GM13977 (cell line): ENCODE results near the gene HPN.

Experiments used
- DNase-seq: peaks from one replicate; pipeline ENCODE4 v3.0.0; 2012; ENCODE audit warnings: low spot score
- CTCF ChIP-seq: IDR thresholded peaks from 2 replicates; pipeline ENCODE4 v1.5.1; 2012; ENCODE audit warnings: mild to moderate bottlenecking, control low read depth; ENCODE audit not compliant: insufficient read depth; ENCODE audit errors: extremely low read depth, missing control alignments
- in situ Hi-C: fragments of 300-500 bp; cut with MboI; formaldehyde crosslinking; loops from one replicate; pipeline ENCODE4 v1.12.0; 2022; ENCODE audit warnings: low sequenced_read_pairs, low pct_unique_long_range_greater_than_20kb, mixed read lengths, inconsistent platforms; ENCODE audit not compliant: unreplicated experiment

HPN gene

GRCh38 chr19:35084509-35084762, 42.9 kb downstream of the HPN start:
- no peak for TF ChIP-seq CTCF

GRCh38 chr19:35085947-35086346, 44.4 kb downstream of the HPN start:
- DNase-seq = peak; percentile 68
- no peak for TF ChIP-seq CTCF
- in situ Hi-C loops = no loop called here

More at GRCh38 chr19:35084509-35084762, 42.9 kb downstream of the HPN start:
- in situ Hi-C loops = no loop called here
- no peak for DNase-seq

GRCh38 chr19:35086455-35086854, 44.9 kb downstream of the HPN start:
- in situ Hi-C loops = no loop called here
- no peak for TF ChIP-seq CTCF
- DNase-seq = no peak

- in situ Hi-C loops = no loop called here
- no peak for DNase-seq
- no peak for TF ChIP-seq CTCF
Observed at GRCh38 chr19:35087393-35087792, 45.9 kb downstream of the HPN start.

GRCh38 chr19:35088131-35088913, 46.8 kb downstream of the HPN start:
- no peak for DNase-seq
- in situ Hi-C loops = no loop called here
- TF ChIP-seq CTCF = no peak

- TF ChIP-seq CTCF = no peak
- no peak for DNase-seq
- in situ Hi-C loops = no loop called here
Observed at GRCh38 chr19:35089554-35089953, 48.0 kb downstream of the HPN start.

- TF ChIP-seq CTCF = no peak
- DNase-seq = no peak
- in situ Hi-C loops = no loop called here
Observed at GRCh38 chr19:35090160-35090505, 48.6 kb downstream of the HPN start.
